ENCODE results near the gene FBRSL1. TPM values are rescaled to one million over a fixed set of nuclear protein-coding genes. Genes with fewer than 3 reads are reported as not detected.

The FBRSL1 gene
- total RNA-seq, 1 donor from 2014 or later = 58.7 TPM

DNA sequence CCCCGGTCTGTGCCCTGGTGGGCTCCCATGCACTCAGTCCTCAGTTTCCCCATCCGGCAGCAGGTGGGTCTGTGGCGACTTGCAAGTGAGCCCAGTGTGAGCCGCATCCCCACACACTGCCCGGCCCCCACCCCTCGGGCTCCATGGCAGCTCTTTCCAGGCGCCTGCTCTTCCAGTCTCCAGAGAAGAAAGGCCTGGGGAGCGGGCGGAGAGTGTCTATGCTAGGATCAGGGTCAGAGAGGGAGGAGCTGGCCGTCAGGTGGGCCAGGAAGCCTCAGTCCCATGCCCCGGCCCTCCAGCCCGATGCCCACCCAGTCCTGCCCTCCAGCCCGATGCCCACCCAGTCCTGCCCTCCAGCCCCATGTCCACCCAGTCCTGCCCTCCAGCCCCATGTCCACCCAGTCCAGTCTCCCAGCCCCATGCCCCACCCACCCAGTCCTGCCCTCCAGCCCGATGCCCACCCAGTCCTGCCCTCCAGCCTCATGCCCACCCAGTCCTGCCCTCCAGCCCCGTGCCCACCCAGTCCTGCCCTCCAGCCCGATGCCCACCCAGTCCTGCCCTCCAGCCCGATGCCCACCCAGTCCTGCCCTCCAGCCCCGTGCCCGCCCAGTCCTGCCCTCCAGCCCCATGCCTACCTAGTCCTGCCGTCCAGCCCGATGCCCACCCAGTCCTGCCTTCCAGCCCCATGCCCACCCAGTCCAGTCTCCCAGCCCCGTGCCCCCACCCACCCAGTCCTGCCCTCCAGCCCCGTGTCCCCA is 49.2 kb downstream of the FBRSL1 start:
- Mint-ChIP-seq H3K36me3 (ENCODE audit: low read depth) (peaks cover 1% of the 10 kb centered on the region), H3K9me3 (peaks cover 12% of the 10 kb centered on the region), H3K4me3 (no peak overlapping the region), H3K27me3 (no peaks in the 10 kb centered on the region), H3K4me1 (no peaks in the 10 kb centered on the region), H3K27ac (no peak overlapping the region)
- POLR2A ChIA-PET = no interaction called here
- ATAC-seq (ENCODE audit: low read depth) (no peak), DNase-seq (no peak)
- CTCF ChIA-PET = no interaction called here
- intact Hi-C loops (cut with micrococcal nuclease) = no loop called here
- TF ChIP-seq, protein P1, sequence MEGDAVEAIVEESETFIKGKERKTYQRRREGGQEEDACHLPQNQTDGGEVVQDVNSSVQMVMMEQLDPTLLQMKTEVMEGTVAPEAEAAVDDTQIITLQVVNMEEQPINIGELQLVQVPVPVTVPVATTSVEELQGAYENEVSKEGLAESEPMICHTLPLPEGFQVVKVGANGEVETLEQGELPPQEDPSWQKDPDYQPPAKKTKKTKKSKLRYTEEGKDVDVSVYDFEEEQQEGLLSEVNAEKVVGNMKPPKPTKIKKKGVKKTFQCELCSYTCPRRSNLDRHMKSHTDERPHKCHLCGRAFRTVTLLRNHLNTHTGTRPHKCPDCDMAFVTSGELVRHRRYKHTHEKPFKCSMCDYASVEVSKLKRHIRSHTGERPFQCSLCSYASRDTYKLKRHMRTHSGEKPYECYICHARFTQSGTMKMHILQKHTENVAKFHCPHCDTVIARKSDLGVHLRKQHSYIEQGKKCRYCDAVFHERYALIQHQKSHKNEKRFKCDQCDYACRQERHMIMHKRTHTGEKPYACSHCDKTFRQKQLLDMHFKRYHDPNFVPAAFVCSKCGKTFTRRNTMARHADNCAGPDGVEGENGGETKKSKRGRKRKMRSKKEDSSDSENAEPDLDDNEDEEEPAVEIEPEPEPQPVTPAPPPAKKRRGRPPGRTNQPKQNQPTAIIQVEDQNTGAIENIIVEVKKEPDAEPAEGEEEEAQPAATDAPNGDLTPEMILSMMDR (IDR thresholded peaks at IDR 0.05) = no peak

GRCh38 chr12:132540436-132540835 is 50.5 kb downstream of the FBRSL1 start:
- CTCF ChIA-PET = no interaction called here
- Mint-ChIP-seq H3K27ac (no peak overlapping the region), H3K4me1 (no peaks in the 10 kb centered on the region), H3K9me3 (peaks cover 9% of the 10 kb centered on the region), H3K4me3 (no peak overlapping the region), H3K27me3 (no peaks in the 10 kb centered on the region), H3K36me3 (ENCODE audit: low read depth) (no peaks in the 10 kb centered on the region)
- intact Hi-C loops (cut with micrococcal nuclease) = no loop called here
- DNase-seq (no peak), ATAC-seq (ENCODE audit: low read depth) (no peak)
- POLR2A ChIA-PET = no interaction called here
- TF ChIP-seq, protein P1 (IDR thresholded peaks at IDR 0.05) = no peak

GRCh38 chr12:132541200-132541599 is 51.2 kb downstream of the FBRSL1 start:
- no peaks in the 10 kb centered on the region for H3K4me1 Mint-ChIP-seq

GRCh38 chr12:132541996-132542395 is 52.0 kb downstream of the FBRSL1 start:
- DNase-seq (no peak), ATAC-seq (ENCODE audit: low read depth) (no peak)
- no peaks in the 10 kb centered on the region for H3K27me3 Mint-ChIP-seq
- POLR2A ChIA-PET = no interaction called here
- TF ChIP-seq, protein P1 (IDR thresholded peaks at IDR 0.05) = no peak
- intact Hi-C loops (cut with micrococcal nuclease) = no loop called here
- no peak overlapping the region for H3K27ac Mint-ChIP-seq
- CTCF ChIA-PET = no interaction called here
- no peaks in the 10 kb centered on the region for H3K4me1 Mint-ChIP-seq
- no peaks in the 10 kb centered on the region for H3K9me3 Mint-ChIP-seq
- no peak overlapping the region for H3K4me3 Mint-ChIP-seq
- H3K36me3 Mint-ChIP-seq (ENCODE audit: low read depth) = no peaks in the 10 kb centered on the region

More at GRCh38 chr12:132541200-132541599, 51.2 kb downstream of the FBRSL1 start:
- H3K9me3 Mint-ChIP-seq = peaks cover 3% of the 10 kb centered on the region
- ChIA-PET CTCF (no interaction called here), POLR2A (no interaction called here)
- no peaks in the 10 kb centered on the region for H3K27me3 Mint-ChIP-seq
- no peaks in the 10 kb centered on the region for H3K36me3 Mint-ChIP-seq (ENCODE audit: low read depth)
- TF ChIP-seq, protein P1 (IDR thresholded peaks at IDR 0.05) = no peak
- intact Hi-C loops (cut with micrococcal nuclease) = no loop called here
- DNase-seq = no peak
- H3K4me3 Mint-ChIP-seq = no peak overlapping the region
- no peak for ATAC-seq (ENCODE audit: low read depth)
- no peak overlapping the region for H3K27ac Mint-ChIP-seq

- CTCF ChIA-PET = no interaction called here
- H3K36me3 Mint-ChIP-seq (ENCODE audit: low read depth) = no peaks in the 10 kb centered on the region
- DNase-seq (no peak), ATAC-seq (ENCODE audit: low read depth) (no peak)
- no peaks in the 10 kb centered on the region for H3K27me3 Mint-ChIP-seq
- H3K9me3 Mint-ChIP-seq = no peaks in the 10 kb centered on the region
- TF ChIP-seq, protein P1 (IDR thresholded peaks at IDR 0.05) = no peak
- intact Hi-C loops (cut with micrococcal nuclease) = no loop called here
- H3K4me3 Mint-ChIP-seq = no peak overlapping the region
- H3K4me1 Mint-ChIP-seq = no peaks in the 10 kb centered on the region
- no peak overlapping the region for H3K27ac Mint-ChIP-seq
- POLR2A ChIA-PET = no interaction called here
Observed at GRCh38 chr12:132542661-132543060, 52.7 kb downstream of the FBRSL1 start.
